HG03354 (cell line): ENCODE results near the gene PDGFA.

ENCODE experiments used
- ATAC-seq: cut with Tn5 transposase; IDR thresholded peaks from one replicate; pipeline ENCODE4 v1.9.1; 2021; ENCODE audit warnings: mild to moderate bottlenecking; ENCODE audit not compliant: unreplicated experiment, poor library complexity, severe bottlenecking

The PDGFA gene

DNA sequence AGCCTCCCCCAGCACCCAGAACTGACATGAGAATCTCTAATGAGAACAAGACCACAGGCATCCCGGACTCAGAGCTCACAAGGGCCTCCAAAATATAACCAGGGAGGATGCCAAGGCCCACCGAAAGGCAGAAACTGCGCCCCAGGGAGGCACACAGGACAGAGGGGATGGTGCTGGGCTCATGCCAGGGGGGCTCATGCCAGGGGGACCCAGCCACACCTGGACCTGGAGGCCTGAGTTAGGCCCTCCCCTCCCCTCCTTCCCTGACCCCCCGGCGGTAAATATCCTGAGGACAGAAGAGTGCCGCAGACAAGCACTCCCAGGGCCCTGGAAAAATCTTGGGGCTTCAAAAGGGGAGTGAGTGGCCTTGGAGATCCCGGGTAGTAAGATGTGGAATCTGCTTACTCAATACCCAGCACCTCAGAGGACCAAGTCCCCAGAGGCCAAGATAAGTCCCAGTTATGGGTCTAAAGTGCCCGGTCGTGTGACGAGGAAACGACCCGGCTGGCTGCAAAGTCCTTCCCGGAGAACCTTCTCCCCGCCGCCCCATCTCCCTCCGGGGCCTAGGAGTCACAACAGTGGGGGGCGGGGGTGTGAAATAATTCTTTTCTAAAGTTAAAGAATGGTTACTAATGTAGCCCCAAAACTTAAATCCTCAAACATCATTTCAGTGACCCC lies 11.9 kb downstream of the PDGFA start:
- ATAC-seq: no peak

DNA sequence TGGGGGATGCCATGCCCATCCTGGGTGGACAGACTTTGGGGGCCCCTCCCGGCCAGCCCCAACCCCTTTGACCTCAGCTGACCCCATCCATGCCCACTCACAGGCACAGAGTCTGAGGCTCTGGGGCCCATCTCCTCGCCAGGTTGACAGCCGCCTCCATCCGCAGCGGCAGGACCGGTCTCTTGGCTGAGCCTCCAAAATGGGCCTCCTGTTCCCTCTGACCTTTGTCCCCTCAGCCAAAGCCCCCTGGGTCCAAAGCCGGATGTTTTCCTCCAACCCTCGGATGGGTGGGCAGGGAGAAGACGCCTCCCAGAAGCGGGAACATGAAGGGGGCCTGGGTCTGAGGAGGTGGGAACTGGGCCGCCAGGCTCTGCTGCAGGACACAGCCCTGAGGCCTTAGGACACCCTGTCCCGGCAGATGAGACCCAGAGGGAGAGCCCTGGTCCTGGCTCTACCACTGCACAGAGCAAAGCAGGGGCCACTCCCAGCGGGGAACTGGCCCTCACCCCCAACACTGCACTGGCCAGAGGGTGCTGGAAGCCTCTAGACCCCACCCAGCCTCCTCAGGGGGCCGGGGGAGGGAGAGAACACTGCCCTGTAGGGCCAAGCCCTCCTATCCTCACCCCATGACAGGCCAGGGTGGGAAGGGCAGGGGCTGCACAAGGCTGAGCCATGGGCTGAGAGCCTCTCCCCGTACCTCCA lies 12.6 kb downstream of the PDGFA start:
- no peak for ATAC-seq

DNA sequence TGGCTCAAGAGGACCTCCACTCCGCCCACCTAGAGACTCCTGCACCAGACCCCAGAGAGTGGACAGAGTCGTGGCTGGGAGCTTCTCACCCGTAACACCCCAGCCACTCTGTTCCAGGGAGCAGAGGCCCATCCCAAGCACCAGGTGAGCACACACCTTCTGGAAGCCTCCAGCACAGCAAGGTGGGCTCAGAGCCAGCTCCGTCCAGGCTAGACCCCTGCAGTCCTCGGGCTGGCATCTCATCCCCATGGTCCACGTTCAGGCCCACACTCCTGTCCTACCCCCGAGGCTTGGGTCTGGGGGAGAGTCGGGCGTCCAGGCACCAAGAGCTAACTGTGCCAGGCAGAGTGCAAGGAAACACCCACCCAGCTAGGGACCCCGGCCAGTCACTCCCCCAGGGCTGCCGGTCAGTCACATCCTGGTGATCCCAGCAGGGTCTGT lies 13.2 kb downstream of the PDGFA start:
- ATAC-seq: no peak

DNA sequence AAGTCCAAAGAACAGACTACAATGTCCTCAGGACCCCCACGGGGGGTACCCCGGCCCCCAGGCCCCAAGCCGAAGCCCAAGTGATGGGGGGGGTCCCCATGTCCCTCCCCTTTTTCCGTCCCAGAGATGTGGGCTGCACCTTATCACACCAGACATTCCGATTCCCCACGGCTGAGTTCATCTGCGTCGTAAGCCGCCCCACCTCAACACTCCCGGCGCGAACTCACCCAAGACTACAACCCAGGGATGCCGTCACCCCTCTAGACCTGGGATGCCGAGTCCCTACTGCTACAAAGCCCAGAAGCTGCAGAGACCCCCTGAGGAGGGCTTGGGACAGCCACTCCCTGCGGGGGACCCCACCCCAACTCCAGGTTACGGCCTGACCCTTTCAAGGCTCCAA lies 14.5 kb downstream of the PDGFA start:
- ATAC-seq: no peak

DNA sequence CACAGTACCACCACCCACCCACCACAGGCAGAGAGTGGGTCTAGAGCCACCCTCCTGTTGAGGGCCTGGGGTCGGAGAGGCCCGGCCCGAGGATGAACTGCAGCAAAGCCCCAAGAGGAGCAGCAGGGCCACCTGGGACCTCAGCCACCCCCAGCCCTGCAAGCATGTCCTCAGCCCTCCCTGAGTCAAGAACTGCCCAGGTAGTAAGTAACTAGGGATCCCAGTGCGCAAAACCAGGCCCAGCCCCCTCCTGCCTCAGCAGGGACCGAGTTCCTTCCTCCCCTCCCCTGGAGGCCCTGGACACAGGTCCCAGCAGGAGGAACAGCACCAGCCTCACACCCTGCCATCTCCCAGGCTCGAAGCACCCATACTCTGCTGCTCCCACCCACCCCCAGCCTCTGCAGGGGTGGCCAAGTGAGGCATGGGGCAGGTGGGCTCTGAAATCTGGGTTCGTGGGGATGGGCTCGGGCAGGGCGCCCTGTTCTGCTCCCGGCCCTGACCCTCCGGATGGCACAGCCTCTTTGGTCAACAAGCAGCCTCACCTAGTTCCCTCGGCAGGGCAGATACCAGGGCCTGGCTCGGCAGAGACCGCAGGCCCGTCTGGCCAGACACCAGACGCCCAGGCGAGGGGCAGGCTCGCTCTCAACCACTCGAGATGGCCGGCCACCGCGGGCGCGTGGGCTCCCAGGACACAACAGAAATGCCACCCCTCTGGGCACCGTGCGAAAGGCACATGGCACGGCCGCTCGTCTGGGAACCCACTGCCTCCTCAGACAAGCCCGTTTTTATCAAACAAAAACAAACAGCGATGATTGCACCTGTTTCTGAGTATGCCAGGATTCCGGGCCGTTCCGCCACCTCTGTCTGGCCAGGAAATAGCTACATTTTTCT lies 15.2 kb downstream of the PDGFA start:
- no peak for ATAC-seq

DNA sequence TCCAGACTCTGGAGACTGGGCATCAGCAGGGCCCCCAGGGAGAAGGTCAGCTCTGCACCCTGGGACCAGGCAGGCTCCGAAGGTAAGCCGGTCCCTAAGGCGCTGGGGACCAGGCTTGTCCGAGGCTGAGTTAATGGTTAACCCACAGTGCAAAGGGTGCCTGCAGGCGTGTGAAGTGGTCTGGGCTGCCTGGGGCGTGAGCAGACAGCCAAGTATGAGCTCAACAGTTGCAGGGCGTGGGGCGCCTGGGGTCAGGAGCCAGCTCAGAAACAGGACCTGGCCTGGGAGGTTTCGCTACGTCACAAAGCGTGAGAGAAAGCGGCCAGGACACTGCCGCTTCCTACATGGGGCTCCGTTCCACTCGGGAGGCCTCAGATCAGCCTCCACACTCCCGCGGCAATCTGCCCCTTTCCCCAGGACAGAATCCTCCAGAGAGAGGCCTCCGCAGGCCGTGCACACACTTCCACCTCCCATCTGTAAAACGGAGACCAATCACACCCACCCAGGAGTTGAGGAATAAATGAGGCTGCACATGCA lies 16.0 kb downstream of the PDGFA start:
- no peak for ATAC-seq

DNA sequence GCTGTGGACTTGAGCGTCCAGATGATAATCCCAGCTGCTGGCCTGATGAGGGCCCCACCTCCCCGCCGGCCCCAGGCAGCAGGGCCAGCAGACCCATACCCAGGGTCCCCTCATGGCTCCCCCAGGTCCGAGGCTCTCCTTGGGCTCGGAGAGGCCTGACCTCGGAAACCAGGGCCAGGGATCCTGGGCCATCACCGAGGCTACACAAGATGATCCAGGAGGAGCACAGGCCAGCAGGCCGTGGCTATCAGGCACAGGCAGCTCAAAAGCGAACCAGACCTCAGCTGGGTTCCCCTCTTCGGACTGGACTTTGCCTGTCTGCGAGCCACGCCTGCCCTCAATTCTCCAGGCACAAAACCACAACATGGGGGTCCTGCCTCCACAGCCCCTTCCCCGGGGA lies 17.4 kb downstream of the PDGFA start:
- no peak for ATAC-seq

DNA sequence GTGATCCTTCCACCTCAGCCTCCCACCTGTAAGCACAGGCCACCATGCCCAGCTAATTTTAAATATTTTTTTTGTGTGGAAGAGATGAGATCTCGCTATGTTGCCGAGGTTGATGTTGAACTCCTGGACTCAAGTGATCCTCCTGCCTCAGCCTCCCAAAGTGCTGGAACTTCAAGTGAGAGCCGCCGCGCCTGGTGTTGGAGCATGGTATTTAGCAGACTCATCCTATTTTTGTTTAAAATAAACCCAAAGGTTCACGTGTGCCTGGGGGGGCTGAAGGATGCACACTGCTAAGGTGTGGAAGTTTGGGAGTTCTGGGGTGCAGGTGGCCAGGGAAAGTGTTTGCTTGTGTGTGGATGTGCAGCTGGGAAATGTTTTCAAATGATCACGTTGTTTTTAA lies 18.1 kb downstream of the PDGFA start:
- ATAC-seq: no peak

DNA sequence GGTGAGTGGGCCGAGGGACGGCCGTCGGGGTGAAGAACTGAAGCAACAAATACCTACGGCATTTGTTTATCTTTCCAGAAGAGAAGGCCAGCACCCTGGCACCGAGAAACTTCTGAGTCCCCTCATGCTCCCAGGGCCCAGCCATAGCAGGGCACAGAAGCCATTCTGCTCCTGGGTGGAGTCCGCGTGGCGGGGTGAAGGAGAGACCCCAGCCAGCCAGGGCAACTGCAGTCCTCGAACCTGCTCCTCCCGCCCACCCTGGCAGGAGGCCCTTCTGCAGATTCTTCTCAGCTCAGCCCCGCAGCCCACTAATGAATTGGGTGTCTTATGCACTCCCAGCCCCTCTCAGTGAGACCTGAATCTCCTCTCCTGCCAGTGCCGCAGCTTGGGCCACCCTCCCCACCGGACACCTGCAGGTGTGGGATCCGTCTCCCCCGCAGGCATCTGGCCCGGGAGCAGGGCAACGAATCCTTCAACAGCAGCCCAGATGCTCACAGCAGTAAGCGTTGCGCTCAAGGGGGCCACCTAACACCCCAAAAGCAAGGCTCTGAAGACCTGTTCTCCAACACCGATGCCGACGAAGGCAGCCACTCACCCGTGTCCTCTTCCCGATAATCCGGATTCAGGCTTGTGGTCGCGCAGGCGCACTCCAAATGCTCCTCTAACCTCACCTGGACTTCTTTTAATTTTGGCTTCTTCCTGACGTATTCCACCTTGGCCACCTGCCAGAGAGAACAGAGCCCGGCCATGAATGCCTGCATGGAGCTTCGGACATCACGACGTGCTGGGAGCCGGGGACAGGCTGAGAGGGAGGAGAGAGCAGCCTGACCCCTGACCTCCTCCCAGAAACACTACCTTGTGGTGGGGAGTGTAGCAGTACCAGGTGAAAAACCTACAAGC lies 18.9 kb downstream of the PDGFA start:
- no peak for ATAC-seq

DNA sequence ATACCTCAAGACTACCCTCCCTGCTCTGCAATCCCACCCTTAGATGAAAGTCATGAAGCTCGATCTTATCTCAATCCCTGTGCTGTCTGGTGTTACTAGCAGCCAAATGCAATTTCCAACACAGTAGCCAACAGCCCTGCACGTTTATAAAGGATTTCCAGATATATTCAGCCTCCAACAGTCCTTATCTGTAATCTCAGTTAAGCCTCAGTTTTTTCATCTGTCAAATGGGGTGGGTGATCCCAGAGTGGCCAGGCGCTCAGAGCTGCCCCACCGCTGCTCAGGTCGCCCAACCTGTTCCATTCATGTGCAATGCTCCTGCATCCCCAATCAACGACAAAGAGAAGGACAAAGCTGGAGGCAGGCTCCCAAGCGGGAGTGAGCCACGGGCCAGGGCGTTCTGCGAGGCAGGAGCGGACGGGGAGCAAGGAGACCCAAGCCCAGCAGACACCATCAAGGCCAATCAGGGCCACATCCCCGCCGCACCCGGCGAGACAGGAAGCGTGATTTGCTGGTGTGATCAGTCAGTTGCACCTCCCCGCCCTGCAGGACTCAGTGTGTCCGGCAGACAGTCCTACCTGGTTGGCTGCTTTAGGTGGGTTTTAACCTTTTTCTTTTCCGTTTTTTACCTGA lies 19.7 kb downstream of the PDGFA start:
- no peak for ATAC-seq

DNA sequence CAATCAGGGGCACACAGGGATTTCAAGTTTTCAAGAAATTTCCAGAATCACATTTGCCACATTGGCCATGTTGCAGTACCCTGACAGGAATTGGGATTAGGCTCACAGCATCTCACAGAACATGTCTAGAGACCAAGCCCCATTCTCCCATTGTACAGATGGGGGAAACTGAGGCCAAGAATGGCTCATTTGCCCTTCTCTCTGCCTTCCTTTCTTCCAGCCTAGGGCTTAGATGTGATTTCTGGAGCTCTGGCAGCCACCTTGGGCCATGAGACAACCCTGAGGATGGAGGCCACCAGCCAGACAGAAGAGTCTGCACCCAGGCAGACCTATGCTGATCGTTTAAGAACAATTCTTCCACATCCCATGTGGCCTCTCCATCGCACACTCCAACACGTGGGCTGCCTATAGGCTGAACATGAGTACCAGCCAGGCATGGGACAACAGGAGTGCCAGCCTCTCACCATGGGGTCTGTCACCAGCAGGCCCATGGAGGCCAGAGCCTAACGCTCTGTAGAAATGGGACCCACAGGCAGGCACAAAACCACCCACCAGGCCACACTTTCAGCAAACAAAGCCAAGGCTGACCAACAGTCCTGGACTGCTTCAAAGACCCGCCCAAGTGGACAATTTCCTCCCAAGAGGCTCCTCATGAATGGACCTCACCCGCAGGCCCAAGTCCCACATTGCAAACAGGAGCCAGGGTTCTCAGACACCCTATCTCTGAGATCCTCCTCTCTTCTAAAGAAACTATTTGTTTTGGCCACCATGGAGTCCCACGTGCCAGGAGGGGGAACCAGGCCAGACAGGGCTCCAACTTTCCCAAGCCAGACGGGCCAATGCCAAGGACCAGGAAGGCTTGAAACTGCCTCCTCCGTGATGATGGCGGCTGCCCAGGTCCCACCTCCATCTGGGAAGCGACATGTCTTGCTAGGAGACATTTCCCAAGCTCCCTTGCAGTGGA lies 20.7 kb downstream of the PDGFA start:
- ATAC-seq: no peak

DNA sequence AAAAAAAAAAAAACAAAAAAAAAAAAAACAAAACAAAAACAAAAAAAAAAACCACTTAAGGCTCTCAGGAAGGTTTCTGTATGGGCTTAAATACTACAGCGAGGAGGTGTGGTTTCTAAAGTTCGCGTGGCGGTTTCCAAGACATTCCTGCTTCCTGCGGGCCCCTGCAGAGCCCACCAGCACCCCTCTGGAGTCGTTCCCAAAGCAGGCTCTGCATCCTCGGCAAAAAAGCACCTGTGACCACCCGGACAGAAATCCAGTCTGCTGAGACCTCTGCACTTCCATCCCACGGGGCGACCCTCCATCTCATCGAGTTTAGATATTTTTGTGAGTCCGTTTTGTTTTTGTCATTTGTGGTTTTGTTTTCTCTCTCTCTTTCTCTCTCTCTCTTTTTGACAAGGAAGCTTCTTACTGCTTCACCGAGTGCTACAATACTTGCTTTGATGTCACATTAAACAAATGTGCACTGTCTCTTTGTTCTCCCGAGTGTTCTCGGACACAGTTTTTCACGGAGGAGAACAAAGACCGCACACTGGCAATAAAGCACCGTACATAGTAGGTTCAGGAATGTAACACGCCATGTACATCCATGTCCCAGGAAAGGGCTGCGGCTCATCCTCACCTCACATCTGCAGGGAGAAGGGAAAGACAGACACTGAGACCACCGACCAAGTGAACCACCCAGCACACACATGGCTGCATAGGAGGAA lies 21.5 kb downstream of the PDGFA start:
- no peak for ATAC-seq

DNA sequence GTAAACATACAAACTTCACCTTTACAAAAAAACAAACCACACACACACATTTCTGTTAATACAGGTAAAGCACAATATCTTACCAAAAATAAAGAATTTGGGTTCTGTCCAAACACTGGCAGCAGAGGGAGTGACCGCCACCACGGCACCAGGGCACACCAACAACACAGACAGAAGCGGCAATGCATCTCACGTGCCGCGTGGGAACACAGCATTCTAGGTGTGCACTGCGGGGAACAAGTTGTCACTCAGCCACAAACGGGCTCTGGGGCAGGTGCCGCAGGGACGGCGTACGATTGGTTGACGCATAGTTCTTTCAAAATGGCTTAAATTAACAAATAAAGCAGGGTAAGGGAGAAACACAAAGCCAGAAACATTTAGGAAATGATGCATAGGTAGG lies 22.3 kb downstream of the PDGFA start:
- ATAC-seq: no peak

DNA sequence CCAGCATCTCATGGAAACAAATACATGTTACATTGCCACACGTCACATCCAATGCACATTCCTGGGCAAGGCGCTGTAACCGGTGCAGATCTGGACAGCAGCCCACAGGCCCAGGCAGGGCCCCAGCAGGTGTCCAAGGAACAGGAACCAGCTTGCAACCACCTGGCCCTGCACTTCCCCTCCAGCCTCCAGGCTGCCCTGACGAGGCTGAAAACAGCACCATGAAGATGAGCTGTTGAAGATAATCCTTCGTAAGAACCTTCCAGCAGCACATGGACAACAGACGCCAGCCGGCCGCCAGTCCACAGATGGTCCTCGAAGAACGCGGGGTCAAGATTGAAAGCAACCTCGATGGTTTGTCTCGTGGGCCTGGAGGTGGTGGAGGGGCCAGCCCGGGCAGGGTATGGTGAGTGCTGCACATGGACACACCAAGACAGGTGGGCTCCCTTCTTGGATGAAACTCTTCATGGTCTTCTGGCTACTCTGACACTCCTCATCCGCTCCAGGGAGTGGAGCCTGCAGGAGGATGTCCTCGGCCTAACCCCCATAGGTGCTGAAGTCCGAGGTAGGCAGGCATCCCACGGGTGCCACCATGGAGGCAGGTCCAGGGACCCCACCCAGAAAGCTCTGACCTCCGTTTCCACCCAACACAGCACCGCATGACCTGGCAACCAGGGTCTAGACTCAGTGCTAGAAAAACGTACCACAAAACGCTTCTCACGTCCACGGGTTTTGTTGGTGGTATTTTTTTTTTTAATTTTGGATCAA lies 22.9 kb downstream of the PDGFA start:
- no peak for ATAC-seq

DNA sequence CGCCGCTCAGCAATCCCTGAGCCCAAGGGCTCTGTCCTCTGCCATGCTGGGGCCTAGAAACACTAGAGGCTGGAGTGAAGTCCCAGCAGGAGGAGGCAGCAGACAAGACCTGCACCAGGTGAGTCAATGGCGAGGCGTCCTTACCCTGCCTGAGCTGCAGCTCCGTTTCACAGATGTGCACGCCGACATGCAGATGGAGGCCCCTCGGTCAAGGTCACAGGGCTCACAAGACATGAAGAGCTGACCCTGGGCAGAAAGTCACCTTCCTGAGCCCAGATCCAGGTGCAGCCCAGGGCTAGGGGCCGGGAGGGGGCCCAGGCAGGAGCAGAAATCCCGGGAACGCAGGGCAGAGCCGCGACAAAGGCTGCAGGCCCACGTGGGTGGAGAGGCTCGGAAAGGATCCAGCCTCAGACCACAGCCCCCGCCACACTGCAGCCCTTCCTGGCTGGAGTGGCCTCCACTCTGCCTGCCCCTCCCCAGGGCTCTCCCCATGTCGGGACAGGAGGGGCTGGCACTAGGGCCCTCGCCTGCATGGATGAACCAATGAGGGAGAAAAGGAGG lies 23.8 kb downstream of the PDGFA start:
- no peak for ATAC-seq

DNA sequence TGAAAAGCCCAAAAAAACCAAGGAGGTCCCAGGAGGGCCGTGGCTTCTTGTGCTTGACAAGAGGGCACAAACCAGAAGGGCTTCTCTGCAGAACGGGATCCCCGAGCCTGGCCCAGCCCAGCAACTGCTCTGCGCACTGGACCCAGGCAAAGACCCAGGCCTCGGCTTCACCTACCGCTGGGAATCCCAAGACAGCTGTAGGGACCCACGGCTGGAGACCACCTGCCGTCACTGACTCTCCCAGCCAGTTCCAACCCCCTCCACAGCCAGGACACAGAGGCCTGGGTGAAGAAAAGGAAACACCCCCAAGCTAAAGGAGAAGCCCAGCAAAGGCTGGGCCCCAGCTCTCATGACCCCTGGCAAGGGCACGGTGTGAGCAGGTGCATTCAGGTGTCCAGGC lies 24.3 kb downstream of the PDGFA start:
- no peak for ATAC-seq
